A549 treated with AZD9567 at 1 μM for 4 hours (cell line): ENCODE results near the gene PIGW. TPM values are rescaled to one million over a fixed set of nuclear protein-coding genes. Genes with fewer than 3 reads are reported as not detected.

ENCODE experiments used
- total RNA-seq: library from RNA; stranded (reverse); fragments of 200-300 nt; extraction: Qiagen RNA extraction; gene quantifications from 5 replicates; pipeline ENCODE4 v1.2.3, GENCODE V29; 2022; ENCODE audit not compliant: insufficient read depth

The PIGW gene
- 23.4 to 25.9 TPM (median 24.7 TPM) in 5 replicates for total RNA-seq

GRCh38 chr17:36534840-36535668 lies at the start of gene PIGW, which contains the start of gene MYO19:
Gene PIGW (plus strand): TSS chr17:36534987. CDS start chr17:36537102, 2,115 bp downstream.
Gene MYO19 (minus strand): TSS chr17:36534868. CDS start chr17:36532538, 2,330 bp downstream.

GRCh38 chr17:36486204-36487194 lies 48.3 kb upstream of the PIGW start, which contains the start of gene ZNHIT3:
Gene ZNHIT3 (plus strand): TSS chr17:36486681. CDS start chr17:36486700, 19 bp downstream.

DNA sequence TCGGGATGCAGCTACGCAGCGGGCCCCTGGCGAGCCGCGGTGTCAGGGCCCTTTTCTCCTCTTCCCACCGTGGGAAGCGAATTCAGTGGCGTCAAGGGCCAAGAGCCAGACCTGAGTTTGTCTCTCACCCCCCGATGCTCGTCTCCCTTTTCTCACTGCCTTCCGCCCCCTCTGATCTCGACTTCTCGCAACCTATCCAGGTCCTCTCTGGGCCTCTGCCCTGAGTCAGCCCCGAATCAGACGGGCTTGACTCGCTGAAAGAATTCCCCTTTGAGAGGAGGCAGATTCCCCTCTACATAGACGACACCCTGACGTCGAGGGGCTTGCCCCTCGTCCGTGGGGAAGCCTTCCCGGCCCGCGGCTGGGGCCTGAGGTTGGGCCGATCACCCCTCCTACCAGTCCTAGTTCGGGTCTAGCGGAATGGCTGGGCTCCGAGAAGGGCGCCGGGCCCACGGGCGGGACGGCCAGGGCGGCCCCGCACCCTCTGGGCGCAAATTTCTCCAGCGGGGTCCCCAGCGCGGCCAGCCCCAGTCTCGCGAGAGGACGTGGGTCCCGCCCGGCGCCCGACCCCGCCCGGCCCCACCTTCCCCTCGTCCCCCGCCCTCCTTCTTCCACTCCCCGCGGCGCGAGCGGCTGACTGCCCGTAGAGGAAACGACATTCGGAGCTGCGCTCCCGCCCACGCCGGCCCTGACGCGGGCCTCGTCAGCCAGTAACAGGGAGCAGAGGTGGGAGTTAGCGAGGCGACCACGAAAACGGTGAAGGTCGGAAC lies 9.7 kb downstream of the PIGW start, which contains the start of gene GGNBP2:
Gene GGNBP2 (plus strand): TSS at position 613 of the 770 bp plus-strand sequence. CDS start 806 bp downstream, outside the sequence.

Other genes starting within 250 kb of the PIGW start
- not detected in 5 replicates for gene TBC1D3G, start 211.1 kb upstream of the PIGW start, total RNA-seq
- not detected in 5 replicates for gene TBC1D3H, start 146.6 kb upstream of the PIGW start, total RNA-seq
- gene ZNHIT3, start 48.3 kb upstream of the PIGW start, total RNA-seq = 52.6 to 89.5 TPM (median 86.9 TPM) in 5 replicates
- gene MYO19, start 119 bp upstream of the PIGW start, total RNA-seq = 41.0 to 64.2 TPM (median 61.8 TPM) in 5 replicates
- 64.6 to 70.5 TPM (median 69.4 TPM) in 5 replicates for gene GGNBP2, start 9.9 kb downstream of the PIGW start, total RNA-seq
- gene DHRS11, start 56.9 kb downstream of the PIGW start, total RNA-seq = 6.3 to 10.2 TPM (median 8.7 TPM) in 5 replicates
- gene MRM1, start 66.6 kb downstream of the PIGW start, total RNA-seq = 6.9 to 17.0 TPM (median 16.3 TPM) in 5 replicates